OCI-LY7 (cell line): ENCODE measurements around the gene DUSP12.

Experiments used
- CTCF ChIP-seq: fragments of 200-600 bp; sonication (generic); conservative IDR thresholded peaks from 2 replicates; pipeline ENCODE4 v1.5.1; 2014; ENCODE audit warnings: mild to moderate bottlenecking, antibody characterized with exemption, low read length, moderate library complexity, mixed read lengths
- EZH2phosphoT487 ChIP-seq: fragments of 200-600 bp; sonication (generic); IDR thresholded peaks from 2 replicates; pipeline ENCODE4 v1.6.1; 2018; ENCODE audit warnings: low read depth, borderline replicate concordance, mild to moderate bottlenecking, mixed run types, antibody characterized with exemption, low read length, moderate library complexity, mixed read lengths

GRCh38 chr1:161705537-161705936 is 44.0 kb upstream of the DUSP12 start:
- no peak for TF ChIP-seq CTCF
- TF ChIP-seq EZH2phosphoT487 = no peak
